MM.1S (cell line): ENCODE data around the gene DCAF17.

Source experiments
- CTCF ChIP-seq: fragments of 300-600 bp; sonication (generic); IDR thresholded peaks from 2 replicates; pipeline ENCODE4 v1.5.1; 2016; ENCODE audit warnings: antibody characterized with exemption, low read length, mixed read lengths
- EZH2 ChIP-seq: fragments of 300-600 bp; sonication (generic); optimal IDR thresholded peaks from 2 replicates; pipeline ENCODE3; 2017; ENCODE audit warnings: low read depth, mild to moderate bottlenecking, antibody characterized with exemption, low read length, mixed read lengths

- TF ChIP-seq CTCF, result no peak
- no peak for TF ChIP-seq EZH2
These were observed 2.3 kb downstream of the DCAF17 start for GRCh38 chr2:171436307-171436706.
